CD1c-positive myeloid dendritic cell (primary cell): ENCODE measurements around the gene POR.

Source experiments
- DNase-seq: peaks from one replicate; pipeline ENCODE4 v3.0.0-alpha.2; 2016; ENCODE audit errors: extremely low spot score

The POR gene

DNA sequence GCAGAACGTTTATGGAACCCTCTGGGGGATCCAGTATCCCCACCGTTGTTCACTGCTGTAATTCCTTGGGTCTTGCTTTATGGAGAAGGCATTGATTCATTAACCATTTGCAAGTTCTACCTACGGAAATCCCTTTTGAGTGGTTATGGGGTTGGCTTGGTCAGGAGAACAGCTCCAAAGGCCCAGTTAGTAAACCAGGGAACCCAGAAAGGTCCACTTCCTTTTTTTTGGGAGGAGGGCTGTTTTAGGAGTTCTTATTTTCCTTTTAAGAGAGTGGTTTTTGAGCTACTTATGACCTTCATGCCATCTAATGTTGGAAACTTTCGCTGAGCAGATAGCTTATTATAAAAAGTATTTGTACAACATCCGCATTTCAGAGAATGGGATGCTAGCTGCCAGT is 1.3 kb downstream of the POR start:
- peak; percentile 66 for DNase-seq

DNA sequence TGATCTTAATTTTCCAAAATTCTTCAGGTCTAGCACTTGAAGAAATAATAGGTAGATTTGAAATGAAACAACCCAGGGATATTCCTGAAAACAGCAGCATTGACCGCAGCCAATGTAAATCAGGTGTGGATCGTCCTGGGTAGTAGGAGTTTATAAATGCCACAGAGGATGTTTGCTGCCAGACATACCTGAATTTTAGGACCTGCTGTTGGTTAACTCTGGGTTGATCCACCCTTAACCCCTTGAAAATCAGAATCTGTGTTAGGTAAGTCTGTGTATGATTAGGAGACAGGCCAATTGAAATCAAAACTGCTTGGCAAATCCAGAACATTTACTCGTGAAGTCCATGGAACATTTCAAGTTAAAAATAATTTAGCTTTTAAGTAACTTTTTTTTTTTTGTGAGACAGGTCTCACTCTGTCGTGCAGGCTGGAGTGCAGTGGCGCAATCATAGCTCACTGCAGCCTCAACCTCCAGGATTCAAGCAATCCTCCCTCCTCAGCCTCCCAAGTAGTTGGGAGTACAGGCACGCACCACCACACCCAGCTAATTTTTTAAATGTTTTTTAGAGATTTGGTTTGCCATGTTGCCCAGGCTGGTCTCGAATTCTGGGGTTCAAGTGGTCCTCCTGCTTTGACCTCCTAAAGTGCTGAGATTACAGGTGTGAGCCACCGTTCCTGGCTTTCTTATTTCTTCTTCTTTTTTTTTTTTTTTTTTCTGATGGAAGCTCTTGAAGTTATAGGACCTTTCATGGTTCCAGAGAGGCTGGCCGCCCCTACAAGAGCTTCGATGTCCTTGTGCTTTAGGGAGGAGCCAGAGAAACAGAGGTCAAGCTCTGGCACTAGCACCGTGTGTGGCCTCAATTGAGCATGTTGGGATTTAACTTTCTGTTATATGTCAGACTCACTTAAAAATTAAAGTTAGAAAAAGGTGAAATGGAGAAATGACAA is 2.0 kb downstream of the POR start:
- DNase-seq = no peak

DNA sequence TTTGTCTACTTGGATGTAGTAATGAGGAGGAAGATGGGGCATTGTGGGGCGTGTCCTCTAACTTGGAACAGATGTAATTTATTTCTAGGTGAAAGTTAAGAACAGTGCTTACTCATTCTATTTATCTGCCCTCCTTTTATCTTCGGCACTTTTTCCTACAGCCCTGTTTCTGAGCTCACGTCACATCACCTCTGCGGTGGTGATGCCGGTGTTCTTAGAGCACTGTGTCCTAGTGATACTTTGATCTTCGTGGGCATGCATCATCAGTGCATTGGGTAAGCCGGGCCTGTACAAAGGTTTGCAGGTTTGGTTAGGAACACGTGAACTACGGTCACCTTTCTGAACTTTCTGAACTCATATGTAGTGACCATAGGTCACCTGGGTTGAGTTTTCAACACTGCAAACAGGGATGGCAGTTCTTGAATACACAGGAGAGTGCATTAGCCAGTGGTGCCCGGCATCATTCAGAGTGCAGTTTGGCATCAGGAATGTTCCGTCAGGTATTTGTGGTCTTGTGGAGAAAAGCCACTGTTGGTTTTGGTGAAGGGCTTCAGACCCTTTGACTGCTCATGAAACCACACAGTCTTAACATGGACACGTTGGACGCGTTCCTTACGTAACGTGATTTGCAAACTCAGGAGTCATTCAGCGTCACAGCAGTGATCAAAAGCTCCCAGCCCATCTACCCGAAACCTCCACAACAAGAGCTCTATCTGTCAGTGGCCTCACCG is 5.6 kb downstream of the POR start:
- DNase-seq = no peak

DNA sequence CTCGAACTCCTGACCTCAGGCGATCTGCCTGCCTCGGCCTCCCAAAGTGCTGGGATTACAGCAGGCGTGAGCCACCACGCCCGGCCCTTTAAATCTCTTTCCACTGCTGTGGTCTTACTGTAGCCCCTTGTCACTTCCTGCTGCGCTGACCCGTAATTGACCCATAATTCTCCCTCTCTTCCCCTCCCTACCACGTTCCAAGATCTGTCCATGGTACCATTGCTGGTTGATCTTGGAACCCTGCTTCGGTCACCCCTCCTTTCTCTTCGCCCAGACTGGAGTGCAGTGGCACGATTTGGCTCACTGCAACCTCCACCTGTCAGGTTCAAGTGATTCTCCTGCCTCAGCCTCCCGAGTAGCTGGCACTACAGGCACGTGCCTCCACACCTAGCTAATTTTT is 6.5 kb downstream of the POR start:
- DNase-seq = no peak

DNA sequence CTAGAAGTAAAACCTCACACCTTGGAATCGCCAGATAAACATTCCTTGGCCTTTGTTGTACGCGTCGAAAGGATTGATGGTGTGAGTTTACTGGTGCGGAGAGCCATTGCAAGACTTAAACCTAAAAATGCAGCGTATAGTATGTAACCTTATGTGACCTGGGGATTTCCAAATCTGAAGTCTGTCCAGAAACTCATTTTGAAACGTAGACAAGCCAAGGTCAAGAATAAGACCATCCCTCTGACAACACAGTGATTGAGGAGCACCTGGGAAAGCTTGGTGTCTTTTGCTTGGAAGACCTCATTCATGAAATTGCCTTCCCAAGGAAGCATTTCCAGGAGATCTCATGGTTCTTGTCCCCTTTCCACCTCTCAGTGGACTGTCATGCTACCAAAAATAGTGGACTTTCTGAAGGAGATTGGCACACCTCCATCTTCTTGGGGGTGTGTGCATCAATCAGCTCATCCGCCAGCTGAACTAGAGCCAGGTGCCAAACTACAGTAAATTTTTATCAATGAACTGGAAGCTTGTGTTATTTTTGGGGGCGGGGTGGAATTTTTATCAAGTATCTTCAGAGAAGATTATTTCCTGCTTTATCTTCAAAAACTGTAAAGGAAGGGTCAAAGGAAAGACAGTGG is 8.1 kb downstream of the POR start:
- no peak for DNase-seq

DNA sequence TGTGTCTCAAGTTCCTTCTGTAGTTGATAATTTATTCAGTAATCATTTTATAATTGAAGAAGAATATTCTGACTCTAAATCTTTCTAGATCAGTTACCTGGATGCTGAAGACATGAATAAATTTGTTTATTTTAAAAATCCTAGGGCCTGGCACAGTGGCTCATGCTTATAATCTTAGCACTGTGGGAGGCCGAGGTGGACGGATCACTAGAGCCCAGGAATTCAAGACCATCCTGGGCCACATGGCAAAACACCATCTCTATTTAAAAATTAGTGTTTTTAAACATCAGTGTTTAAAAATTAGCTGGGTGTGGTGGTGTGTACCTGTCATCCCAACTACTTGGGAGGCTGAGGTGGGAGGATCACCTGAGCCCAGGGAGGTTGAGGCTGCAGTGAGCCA is 9.3 kb downstream of the POR start:
- DNase-seq = no peak

DNA sequence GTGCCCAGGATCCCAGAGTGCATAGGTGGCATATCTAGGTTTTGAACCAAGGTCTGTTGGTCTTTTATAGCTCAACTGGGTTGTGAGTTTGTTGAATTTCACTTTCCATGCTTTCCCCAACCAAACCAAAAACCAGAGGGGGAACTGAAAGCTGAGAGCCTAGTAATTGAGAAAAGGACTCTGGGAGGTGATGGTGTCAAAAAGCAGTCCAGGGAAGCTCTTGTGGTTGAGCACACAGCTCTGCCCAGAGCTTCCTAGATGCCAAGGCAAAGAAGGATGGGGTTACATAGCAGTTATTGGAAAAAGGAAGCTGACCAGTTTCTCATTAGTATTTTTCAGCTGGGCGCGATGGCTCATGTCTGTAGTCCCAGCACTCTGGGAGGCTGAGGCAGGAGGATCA is 9.9 kb downstream of the POR start:
- DNase-seq = peak; percentile 75

DNA sequence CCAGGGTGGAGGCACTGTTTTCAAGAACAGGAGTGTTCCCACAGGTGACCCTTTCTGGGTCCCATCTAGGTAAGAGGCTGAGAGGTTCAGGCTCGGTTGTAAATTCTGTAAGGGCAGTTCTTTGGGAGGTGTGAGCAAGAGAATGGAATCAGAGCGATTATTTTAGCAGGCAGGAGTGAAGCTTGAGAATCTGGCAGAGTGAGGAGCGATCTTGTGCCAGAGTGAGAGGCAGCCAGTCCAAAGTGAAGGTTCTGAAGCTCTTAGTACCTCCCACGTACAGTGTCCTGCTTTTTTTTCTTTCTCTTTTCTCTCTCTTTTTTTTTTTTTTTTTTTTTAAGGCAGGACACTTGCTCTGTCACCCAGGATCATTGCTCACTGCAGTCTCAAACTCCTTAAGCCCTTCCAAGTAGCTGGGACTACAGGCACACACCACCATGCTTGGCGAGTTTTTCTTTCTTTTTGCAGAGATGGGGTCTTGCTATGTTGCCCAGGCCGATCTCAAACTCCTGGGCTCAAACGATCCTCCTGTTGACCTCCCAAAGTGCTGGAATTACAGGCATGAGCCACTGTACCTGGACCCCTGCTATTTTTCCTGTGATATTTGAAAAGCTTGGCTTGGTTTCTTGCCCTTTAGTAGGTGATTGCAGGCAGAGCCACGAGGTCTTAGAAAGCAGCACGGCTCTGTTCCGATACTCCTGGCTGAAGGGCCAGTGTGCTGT is 10.9 kb downstream of the POR start:
- DNase-seq = no peak

DNA sequence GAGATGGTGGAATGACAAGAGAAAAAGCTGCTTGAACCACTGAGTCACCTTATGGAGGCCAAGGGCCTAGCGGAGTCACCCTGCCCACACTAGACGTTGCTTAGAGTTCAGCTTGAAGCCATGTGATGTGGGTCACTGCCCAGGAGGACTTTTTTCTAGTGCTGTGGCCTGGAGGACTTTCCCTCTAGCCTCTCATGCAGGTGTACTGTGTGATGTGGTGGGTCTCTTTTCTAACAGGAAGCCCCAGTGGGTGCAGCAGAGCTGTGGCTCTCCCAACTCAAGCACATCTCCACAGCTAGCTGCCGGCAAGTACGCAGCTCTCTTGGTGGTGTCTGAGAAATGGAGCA is 13.6 kb downstream of the POR start:
- no peak for DNase-seq

DNA sequence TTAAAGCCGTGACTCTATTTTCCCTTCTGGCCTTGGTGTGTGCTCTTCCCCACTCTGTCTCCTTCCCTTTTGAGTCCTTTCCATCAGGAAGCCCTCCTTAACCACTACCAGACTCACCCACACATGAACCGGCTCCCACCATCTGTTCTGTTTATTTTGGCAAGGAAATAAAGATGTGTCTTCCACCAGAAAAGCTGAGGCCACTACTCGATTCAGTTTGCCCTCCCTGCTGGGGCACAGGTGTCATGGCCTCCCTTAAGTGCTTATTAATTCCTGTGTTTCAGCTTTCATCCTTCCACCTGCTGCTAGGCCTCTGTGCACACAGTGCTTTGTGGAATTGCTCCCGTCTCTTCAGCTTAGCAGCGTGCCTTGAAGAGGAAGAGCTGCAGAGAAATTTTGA is 16.7 kb downstream of the POR start:
- no peak for DNase-seq

DNA sequence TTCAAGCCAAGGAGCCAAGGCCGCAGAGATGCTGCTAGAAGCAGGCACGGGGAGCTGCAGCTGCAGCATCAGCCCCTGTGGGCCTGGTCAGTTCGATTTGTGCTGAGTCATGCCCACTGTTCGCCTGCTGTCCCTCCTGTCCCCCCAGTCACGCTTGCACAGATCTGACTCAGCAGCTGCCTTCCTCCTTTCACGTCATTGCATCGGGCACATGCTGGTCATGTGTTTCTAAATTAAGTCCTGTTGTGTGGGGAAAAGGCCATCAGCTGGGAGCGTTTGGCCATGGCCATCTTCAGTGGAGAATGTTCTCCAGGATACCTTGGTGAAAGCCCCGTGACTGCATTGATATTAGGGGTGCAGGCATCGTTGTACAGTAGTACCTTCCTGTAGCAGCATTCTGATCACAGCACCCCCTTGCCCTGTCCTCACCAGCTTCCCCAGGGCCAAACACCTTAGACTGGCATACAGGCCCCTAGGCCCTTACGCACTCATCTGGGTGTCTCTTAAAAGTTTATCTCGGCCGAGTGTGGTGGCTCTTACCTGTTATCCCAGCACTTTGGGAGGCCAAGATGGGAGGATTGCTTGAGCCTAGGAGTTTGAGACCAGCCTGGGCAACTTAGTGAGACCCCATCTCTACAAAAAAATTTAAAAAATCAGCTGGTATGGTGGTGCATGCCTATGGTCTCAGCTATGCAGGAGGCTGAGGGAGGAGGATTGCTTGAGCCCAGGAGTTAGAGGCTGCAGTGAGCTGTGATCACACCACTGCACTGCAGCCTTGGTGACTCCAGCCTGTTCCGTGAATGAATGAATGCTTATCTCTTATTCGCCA is 23.2 kb downstream of the POR start:
- DNase-seq = peak; percentile 77

DNA sequence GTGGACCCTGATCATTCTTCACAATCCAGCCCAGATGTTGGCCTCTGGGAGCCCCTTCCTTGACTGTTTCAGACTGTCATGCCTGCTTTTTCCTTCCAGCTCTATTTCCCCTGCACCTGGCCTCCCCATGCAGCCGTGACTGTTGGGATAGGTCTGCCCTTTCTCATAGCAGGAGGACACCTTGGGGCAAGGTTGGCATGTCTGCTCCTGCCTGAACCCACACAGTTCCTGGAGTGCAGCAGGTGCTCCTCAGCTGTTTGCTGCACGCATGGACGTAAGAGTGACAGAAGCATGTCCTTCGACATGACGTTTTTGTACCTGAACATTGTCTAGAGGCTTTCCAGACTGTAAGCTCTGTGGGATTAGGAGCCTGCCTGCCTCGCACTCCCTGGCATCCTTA is 24.0 kb downstream of the POR start:
- DNase-seq = no peak

DNA sequence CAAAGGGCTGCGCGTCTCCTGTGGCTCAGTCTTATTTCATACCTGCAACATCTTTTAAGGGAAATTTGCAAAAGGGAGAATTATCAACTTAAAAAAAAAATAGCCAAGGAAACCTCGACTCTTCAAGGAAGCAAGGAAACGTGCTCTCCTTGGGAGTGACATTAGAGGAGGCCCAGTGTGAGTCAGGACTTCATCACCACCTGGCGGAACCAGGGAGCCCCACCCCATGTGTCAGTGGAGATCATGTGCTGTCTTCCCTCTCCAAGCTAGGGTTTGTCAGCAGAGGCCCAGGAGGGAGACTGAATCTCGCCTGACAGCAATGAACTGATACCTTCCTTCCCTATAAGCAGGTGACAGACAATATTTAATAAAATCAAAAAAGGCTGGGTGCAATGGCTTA is 28.9 kb downstream of the POR start:
- peak; percentile 16 for DNase-seq

DNA sequence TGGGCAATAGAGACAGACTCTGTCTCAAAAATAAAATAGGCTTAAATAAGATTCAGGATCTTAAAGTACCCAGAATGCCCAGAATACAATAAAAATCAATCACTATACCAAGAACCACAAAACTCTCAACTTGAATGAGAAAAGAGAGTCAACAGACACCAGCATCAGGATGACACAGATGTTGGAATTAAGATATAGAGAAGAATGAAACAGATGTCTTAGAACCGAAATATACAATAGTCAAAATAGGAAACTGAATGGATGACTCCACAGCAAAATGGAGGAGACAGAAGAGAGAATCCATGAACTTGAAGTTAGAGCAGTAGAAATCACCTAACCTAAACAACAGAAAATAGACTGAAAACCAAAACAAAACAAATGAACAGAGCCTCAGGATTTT is 29.6 kb downstream of the POR start:
- no peak for DNase-seq

DNA sequence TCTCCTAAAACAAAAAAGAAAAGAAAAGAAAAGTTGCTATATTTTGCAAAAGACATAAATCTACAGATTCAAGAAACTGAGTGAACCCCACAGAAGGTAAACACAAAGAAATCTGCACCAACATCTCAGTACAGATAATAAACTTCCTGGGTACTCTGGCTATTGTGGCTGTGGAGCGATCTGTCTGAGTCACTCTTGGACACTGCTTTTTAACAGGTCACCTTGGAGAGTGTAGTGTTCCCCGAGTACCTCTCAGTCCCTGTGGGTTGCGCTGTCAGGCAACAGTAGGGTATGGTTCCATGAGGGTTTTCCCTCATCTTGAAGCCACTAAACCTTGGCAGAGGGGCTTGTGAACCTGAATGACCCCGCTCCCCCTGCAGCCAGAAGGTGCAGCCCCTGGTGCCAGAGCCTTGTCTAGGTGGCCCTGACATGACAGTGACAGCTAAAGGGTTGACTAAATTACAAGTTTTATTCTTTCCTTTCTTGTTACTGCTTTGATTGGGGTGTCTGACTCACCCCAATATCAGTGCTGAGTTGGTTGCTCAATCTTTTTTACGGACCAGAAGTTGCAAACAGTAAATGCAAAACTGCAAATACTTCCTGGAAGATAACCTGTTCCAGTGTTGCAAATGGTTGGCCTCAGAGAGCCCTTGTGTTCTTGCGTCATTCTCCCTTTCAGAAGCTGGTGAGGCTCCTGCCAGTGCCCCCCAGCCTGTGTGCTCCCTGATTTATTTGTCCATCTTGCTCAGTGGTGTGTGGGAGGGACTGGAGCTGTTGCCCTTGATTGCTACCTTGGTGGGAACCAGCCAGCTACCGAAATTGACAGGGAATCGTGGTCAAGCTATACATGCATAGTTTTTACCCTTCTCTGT is 30.6 kb downstream of the POR start:
- peak; percentile 45 for DNase-seq

DNA sequence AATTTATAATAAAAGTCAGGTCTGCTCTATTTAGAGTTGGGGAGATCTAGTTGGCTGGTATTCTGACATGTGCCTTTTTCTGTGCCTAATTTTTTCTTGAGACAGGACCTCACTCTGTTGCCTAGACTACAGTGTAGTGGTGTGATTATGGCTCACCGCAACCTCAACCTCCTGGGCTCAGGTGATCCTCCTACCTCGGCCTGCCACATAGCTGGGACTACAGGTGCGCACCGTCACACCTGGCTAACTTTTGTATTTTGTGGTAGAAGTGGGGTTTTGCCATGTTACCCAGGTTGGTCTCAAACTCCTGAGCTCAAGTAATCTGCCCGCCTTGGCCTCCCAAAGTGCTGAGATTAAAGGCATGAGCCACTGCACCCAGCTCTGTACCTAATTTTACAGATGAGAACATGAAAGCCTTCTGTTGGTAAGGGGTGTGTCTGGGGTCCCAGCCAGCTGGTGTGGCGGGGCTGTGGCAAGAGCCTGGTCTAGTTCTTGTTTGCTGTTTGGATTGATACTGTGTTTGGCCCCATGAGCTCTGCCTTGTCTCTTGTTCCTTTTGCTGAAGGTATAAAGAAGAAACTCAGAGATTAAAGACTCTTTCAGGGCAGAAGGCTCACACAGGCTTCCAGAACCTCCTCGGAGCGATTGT is 31.4 kb downstream of the POR start:
- no peak for DNase-seq

DNA sequence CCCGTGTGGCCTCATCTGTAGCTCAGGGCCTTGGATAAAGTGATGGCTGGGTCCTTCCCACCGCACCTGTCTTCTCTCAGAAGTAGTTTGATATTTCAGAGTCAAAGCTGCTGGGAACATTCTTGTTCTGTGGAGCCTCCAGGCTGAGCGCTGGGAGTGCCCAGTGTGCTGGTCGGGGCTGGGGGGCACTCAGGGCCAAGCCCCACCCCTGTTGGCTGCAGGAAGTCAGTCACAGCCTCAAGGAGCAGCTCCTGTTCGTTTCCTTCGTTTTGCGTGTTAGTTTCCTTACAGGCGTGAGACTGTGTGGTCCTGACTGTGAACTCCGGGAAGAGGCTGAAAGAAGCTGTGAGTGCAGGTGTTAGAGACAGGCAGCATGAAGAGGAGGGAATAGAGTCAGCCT is 33.2 kb downstream of the POR start:
- DNase-seq = no peak

DNA sequence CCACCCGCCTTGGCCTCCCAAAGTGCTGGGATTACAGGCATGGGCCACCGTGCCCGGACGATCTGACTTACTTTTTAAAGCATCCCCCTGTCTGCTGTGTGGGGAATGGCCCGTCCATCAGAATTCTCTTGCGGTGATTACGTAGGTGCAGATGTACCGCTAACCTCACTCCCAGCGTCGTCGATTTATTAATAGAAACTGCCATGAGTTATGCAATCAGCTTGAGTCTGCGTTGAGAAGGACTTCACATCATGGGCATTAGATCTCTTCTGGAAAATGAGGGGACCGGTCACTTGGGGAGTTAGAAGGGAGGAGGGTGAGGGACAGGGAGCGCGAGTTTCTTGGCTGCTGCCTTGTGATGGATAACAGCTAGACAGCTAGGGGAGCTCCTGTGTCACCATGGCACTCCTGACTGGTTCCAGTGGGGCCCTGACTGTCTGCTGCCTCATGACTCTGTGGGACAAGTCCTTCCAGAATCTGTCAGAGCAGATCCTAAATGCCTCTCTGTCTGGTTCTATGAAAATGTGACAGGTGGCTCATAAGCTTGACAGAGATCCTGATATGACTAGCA is 35.2 kb downstream of the POR start:
- no peak for DNase-seq

DNA sequence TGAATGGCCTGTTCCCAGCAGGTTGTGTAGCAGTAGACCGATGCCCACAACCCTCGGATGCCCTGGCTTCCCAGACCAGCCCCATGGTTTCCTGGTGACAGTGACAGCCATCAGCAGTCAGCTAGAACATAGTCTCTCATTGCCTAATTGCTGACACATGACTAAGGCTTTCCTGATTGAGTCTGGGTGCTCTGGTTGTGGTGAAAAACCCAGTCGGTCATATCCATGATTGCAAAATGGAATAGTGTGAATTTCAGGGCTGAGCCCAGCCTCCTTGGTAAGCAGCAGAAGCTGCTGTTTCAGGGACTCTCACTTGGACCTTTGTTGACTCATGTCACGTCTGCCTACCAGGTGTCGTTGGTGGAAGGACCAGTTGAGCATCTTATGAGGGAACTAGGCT is 36.6 kb downstream of the POR start:
- DNase-seq = peak; percentile 82
